ENCODE results near the gene DDX5.

- TF ChIP-seq CTCF (IDR thresholded peaks at IDR 0.05) (no peak), FOXS1 (CRISPR knock-in tag; IDR thresholded peaks at IDR 0.05) (no peak), JUN (IDR thresholded peaks at IDR 0.05) (no peak), MAX (IDR thresholded peaks at IDR 0.05) (no peak), MAZ (IDR thresholded peaks at IDR 0.05; ENCODE audit: borderline replicate concordance, low read depth, low read length) (no peak), PHF8 (IDR thresholded peaks at IDR 0.05; ENCODE audit: borderline replicate concordance, low read depth) (no peak), POLR2A (IDR thresholded peaks at IDR 0.05; ENCODE audit: low read length) (no peak), RAD21 (conservative IDR thresholded peaks at IDR 0.05 in 1 of 2, IDR thresholded peaks at IDR 0.05 in 1 of 2) (no peak), HDAC2 (IDR thresholded peaks at IDR 0.05) (no peak), EP300 (IDR thresholded peaks at IDR 0.05) (no peak), KDM1A (IDR thresholded peaks at IDR 0.05; ENCODE audit: low read depth) (no peak), MYC (IDR thresholded peaks at IDR 0.05; ENCODE audit: borderline replicate concordance, low read length) (no peak), USF2 (IDR thresholded peaks at IDR 0.05) (no peak)
These were observed 45.1 kb downstream of the DDX5 start for GRCh38 chr17:64460955-64461354.

Data from A549 (cell line).